HFF-Myc (cell line): ENCODE data around the gene TGDS.

Source experiments
- DNase-seq: peaks from one replicate; pipeline ENCODE4 v3.0.0-alpha.2; 2011; ENCODE audit warnings: low read depth; ENCODE audit errors: extremely low read depth
- H3K4me3 ChIP-seq: replicated peaks from 2 replicates; pipeline ENCODE4 v1.5.1; 2011; ENCODE audit warnings: low read depth, mild to moderate bottlenecking, control low read depth, low read length
- CTCF ChIP-seq: IDR thresholded peaks from 2 replicates; pipeline ENCODE4 v1.5.1; 2012; ENCODE audit warnings: mild to moderate bottlenecking, low read depth, low read length, control low read depth; ENCODE audit errors: missing control alignments

The TGDS gene

DNA sequence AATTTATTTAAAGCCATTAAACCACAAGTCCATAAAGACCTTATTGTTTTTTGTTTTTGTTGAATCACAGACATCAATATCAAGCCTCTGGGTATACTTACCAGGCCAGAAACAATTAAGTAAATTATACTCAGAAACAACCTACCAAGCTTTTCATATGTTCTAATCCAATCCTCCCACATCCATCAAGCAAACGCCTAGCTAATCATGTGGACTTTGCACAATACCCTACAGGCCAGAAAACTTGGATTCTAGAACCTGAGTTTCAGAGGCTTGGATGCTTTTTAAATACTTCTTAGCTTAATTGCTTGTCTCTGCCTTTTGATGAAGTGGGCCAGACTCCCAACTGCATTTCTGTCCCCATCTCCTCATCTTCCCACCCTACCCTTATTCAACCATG is 39.9 kb downstream of the TGDS start:
- no peak for TF ChIP-seq CTCF
- H3K4me3 ChIP-seq, result no peak overlapping the region
- DNase-seq, result no peak

GRCh38 chr13:94553766-94554165 is 42.2 kb downstream of the TGDS start:
- no peak for TF ChIP-seq CTCF
- H3K4me3 ChIP-seq, result no peak overlapping the region
- no peak for DNase-seq

GRCh38 chr13:94552095-94552494 is 43.9 kb downstream of the TGDS start:
- DNase-seq, result no peak
- H3K4me3 ChIP-seq, result no peak overlapping the region
- TF ChIP-seq CTCF, result no peak

- peak; percentile 6 for DNase-seq
- TF ChIP-seq CTCF, result no peak
- H3K4me3 ChIP-seq, result peak overlapping the region; percentile 73
Measured at GRCh38 chr13:94550062-94550738, 45.8 kb downstream of the TGDS start.

GRCh38 chr13:94549232-94550061 is 46.5 kb downstream of the TGDS start:
- no peak for TF ChIP-seq CTCF
- H3K4me3 ChIP-seq, result peak overlapping the region; percentile 73
- DNase-seq, result peak; percentile 91

GRCh38 chr13:94548821-94549231 is 47.1 kb downstream of the TGDS start:
- H3K4me3 ChIP-seq, result peak overlapping the region; percentile 73
- no peak for TF ChIP-seq CTCF
- no peak for DNase-seq
